Ishikawa (cell line): ENCODE results near the gene KCNC2.

Experiments
- CREB1 ChIP-seq: IDR thresholded peaks from 2 replicates; pipeline ENCODE4 v1.6.1; 2012; ENCODE audit warnings: low read depth
- EGR1 ChIP-seq: IDR thresholded peaks from 2 replicates; pipeline ENCODE4 v1.6.1; 2012
- EP300 ChIP-seq: IDR thresholded peaks from 2 replicates; pipeline ENCODE4 v1.6.1; 2012; ENCODE audit warnings: borderline replicate concordance
- FOXM1 ChIP-seq: IDR thresholded peaks from 2 replicates; pipeline ENCODE4 v1.6.1; 2012; ENCODE audit warnings: low read depth, borderline replicate concordance
- MAX ChIP-seq: IDR thresholded peaks from 2 replicates; pipeline ENCODE4 v1.6.1; 2012
- RAD21 ChIP-seq: IDR thresholded peaks from 2 replicates; pipeline ENCODE4 v1.6.1; 2012; ENCODE audit warnings: low read depth
- REST ChIP-seq: IDR thresholded peaks from 2 replicates; pipeline ENCODE4 v1.6.1; 2012; ENCODE audit warnings: low read depth, mild to moderate bottlenecking
- TAF1 ChIP-seq: IDR thresholded peaks from 2 replicates; pipeline ENCODE4 v1.6.1; 2012; ENCODE audit warnings: low read depth, mild to moderate bottlenecking
- TCF12 ChIP-seq: IDR thresholded peaks from 2 replicates; pipeline ENCODE4 v1.6.1; 2012; ENCODE audit warnings: low read depth
- TEAD4 ChIP-seq: IDR thresholded peaks from 2 replicates; pipeline ENCODE4 v1.6.1; 2012
- YY1 ChIP-seq: IDR thresholded peaks from 2 replicates; pipeline ENCODE4 v1.6.1; 2012; ENCODE audit warnings: low read depth

GRCh38 chr12:75007133-75007532 lies 202.5 kb downstream of the KCNC2 start:
- TF ChIP-seq FOXM1 (no peak), REST (no peak), EP300 (no peak), RAD21 (no peak), EGR1 (no peak), CREB1 (no peak), TCF12 (no peak), MAX (no peak), YY1 (no peak), TEAD4 (no peak), TAF1 (no peak)
